ELF-1 (cell line): Measurements from ENCODE around the gene NDUFV3.
"Not testable (repeated sequence)": the region's sequence is repeated elsewhere in the genome, so short reads cannot be mapped to it uniquely, and the experiment has no call there.

Experiments used
- DNase-seq: peaks from one replicate; pipeline ENCODE4 v3.0.0-alpha.2; 2016; ENCODE audit warnings: low read depth, low spot score

Gene NDUFV3

GRCh38 chr21:42855937-42856335, 37.2 kb upstream of the NDUFV3 start:
- no peak for DNase-seq

- no peak for DNase-seq
Measured at GRCh38 chr21:42857216-42857615, 35.9 kb upstream of the NDUFV3 start.

DNA sequence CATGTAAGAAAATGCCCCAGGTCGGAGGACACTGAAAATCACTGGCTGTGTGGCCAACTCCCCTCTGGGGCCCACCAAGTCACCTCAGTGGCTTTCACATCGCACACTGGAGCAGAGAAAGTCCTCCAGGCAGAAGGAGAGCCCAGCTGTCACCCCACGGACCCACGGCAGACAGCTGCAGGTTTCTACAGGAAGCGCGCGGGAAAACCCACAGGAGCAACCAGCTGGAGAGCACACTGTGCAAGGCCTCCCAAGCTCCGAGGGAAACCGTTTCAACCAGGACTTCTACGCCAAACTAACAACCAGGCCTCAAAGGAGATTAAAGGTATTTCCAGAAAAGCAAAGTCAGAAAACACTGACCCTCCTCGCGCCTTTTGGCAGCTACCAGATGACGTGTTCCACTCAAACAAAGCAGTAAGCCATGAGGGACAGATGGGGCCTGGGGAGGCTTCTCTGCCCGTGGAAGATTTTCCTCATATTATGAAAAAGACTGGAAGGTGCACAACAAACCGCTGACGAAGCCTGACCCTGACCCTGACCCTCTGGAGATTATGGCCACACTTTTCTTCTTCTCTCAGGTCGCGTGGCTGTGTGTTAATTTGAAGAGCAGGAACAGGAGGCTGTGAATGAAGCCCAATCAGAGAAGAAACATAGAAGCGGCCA, 34.8 kb upstream of the NDUFV3 start:
- no peak for DNase-seq

DNA sequence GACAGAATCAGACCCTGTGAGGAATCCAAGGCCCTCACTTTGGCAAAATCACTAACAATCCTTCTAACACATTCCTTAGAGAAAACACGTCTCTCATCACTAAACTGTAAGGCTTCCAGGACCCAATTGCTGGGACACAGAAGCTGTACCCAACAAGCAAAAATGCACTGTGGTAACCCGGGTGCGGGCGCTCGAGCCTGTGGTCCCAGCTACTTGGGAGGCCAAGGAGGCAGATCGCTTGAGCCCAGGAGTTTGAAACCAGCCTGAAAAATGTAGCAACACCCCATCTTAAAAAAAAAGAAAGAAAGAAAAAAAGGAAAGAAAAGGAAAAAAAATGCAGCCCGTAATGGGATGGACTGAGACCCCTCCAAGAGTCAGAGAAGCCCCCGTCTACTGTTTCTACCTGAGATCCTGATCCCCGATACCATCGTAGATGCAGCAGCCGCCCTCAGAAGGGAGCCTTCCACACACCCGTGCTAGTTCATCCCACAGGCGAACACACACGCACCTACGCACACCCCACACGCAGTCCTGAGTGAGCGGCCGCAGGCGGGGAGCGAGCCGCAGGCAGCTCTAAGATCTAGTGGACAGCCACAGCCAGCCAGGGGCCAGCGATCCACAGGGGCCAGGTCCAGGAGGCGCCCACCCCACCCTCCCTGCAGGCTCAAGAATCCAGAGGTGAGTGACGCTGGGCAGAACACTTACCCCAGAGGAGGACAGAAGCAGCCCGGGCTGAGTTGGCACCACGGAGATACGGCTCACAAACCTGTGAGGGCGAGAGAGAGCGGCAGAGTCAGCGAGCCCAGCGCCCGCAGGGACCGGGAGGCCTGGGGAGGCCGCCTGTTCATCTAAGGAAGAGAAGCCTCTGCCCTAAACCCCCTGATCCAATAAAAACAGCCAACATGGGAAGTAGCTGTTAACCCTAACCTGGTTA, 33.9 kb upstream of the NDUFV3 start:
- no peak for DNase-seq

DNA sequence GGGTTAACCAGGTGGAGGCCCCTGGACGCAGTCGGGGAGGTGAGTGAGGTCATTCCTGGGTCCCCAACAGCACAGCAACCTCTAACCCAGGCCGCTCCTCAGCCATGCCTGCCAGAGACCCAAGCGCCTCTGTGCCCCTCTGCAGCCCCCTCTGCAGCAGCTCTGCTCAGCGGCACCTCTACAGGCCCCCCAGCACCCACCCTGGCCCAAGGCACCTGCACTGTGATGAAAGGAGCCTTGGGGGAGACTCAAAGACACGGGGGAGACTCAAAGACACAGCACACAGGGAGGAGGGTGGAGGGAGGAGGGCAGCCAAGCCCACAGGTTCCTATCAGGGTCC, 33.2 kb upstream of the NDUFV3 start:
- no peak for DNase-seq

DNA sequence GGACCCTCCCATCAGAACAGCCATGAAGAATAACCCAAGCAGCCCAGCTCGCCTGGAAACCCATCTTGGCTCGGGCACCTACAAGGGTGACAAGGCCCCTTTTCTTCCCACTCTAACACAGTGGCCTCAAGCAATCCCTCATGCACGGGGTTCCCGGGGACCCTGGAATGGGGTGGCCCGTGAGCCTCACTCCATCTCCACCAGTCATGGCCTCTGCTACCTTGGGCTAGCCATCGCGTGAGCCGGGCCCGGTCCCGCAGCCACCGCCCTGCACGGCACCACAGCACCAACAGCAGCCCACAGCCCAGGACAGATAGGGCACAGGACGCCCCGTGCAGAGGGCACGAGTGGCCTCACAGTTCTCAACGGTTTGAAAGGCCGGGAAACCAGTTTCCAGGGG, 32.8 kb upstream of the NDUFV3 start:
- no peak for DNase-seq

DNA sequence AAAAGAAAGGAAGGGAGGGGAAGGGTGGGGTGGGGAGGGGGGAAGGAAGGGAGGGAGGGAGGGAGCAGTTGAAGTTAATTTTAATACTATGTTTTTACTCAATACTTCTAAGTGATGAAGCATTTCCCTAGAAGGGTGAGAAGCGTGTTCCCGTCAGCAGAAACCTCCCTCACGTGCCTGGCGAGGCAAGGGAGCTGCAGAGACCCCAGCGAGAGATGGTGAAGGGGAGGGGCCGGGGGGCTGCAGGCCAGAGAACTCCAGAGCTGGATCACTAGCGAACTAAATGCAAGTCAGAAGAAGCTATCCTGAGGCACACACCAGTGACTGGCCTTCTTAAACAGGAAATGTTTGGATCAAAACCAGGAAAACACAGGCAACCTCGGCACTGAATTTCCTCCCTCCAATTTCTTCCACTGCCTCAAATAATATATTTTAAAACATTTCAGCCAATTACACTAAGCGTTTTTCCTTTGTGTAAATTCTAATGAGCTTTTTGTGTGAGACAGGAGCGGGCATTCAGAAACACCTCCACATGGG, 31.7 kb upstream of the NDUFV3 start:
- DNase-seq = no peak

- no peak for DNase-seq
Measured at GRCh38 chr21:42861848-42862400, 31.2 kb upstream of the NDUFV3 start.

- DNase-seq = peak; percentile 49
Measured at GRCh38 chr21:42862774-42863503, 30.2 kb upstream of the NDUFV3 start.

DNA sequence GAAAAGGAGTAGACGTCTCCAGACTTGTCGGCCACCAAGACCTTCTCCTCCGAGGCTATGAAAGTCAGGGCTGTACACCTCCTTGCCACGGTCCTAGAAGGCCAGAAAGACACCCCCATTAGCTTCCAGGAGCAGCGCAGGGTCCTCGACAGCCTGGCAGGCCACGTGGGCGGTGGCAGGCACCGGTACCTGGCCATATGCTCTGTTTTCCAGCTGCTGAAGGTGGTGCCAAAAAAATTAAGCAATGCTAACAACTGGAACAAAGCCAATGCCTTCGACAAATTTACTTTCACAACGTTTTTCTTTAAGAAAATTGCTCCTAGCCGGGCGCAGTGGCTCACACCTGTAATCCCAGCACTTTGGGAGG, 29.6 kb upstream of the NDUFV3 start:
- no peak for DNase-seq

- no peak for DNase-seq
Measured at GRCh38 chr21:42864286-42864685, 28.8 kb upstream of the NDUFV3 start.

- no peak for DNase-seq
Measured at GRCh38 chr21:42864815-42865775, 28.0 kb upstream of the NDUFV3 start.

DNA sequence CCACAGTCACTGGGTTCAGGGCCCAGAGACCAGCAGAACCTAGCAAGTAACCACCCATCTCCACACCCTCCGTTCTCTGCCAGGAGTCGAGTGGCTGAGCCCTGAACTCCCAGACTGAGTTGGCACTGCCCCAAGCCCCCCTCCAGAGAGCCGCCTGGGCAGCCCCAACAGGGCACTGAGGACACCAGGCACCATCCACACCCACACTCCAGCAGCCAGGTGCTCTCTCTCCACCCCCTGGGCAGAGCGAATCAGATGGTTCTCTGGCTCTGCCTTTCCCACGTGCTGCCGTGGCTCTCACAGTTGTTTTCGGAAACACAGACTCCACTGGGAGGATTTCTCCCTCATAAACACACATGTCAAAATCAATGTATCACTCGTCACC, 27.3 kb upstream of the NDUFV3 start:
- DNase-seq = no peak

- DNase-seq = no peak
Measured at GRCh38 chr21:42868196-42868595, 24.9 kb upstream of the NDUFV3 start.

- no peak for DNase-seq
Measured at GRCh38 chr21:42873096-42873495, 20.0 kb upstream of the NDUFV3 start.

- not testable (repeated sequence) for DNase-seq
Measured at GRCh38 chr21:42875811-42876210, 17.3 kb upstream of the NDUFV3 start.

DNA sequence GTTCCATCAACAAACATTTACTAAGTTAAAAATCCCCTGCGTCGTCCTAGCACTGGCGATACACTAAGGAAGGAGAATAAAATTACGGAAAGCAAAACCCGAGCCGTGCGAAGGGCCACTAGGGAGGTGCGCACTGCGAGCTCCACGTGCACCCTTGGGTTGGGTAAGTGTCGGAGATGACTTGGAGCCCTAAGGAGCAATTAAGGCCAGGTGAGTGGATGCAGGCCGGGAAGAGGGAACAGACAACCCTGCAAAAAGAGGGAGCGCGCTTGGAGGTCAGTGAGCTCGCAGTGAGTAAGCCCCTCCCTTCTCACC, 14.5 kb upstream of the NDUFV3 start:
- DNase-seq = no peak

DNA sequence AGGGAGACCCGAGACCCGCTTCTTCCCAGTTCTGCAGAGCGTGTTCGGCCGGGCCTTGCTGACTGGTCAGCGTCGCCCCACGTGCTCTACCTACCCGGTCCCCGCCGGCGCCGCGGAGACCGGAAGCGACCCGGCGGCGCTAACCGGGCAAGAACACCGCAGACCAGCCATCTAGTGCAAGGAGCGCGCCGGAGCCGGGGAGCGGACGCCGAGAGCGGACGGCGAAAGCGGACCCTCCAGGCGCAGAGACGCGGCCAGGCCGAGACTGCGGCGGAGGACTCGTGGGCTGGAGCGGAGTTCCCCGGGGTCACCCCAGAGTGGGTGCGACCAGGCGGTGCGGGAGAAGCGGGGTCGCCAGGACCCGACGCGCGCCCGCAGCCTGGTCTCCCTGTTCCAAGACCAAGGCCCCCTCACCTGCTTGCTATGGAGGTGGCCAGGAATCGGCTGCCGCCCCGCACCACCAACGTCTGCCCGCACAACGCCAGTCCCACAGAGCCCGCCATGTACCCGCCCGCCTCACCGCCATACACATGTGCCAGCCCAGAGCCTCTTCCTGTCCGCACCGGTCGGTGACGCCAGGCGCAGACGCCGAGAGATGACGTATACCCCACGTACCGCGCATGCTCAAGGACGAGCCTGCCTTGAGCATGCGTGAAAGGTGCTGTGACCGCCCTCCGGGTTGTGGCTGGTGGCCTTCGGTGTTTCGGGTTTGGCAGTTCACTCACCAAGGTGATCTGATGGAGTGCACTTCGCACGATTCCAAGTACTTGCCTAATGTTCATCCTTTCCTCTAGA, 13.9 kb upstream of the NDUFV3 start, which contains the start of gene WDR4:
TSS of gene WDR4 (minus strand) at position 547 of the 795 bp plus-strand sequence. CDS start at position 503, 44 bp downstream.
- peak; percentile 99 for DNase-seq

DNA sequence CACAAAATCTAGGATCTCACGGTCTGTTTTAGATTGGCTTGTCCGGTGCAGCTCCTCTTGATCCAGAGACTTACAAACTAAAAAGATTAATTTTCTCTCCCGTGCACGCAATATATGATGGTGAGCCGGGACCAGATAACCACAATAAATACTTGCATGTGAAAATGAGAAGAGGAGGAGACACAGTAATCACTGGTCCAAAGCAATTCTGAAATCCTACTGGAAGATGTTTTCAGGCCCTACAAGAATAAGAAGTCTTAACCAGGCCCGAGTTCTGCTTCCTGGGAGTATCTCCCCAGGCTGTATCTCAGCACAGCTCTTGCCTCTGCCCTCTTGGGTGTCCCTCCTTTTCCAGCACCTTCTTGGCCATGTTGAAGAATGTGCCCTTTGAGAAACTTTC, 12.8 kb upstream of the NDUFV3 start:
- DNase-seq = no peak

DNA sequence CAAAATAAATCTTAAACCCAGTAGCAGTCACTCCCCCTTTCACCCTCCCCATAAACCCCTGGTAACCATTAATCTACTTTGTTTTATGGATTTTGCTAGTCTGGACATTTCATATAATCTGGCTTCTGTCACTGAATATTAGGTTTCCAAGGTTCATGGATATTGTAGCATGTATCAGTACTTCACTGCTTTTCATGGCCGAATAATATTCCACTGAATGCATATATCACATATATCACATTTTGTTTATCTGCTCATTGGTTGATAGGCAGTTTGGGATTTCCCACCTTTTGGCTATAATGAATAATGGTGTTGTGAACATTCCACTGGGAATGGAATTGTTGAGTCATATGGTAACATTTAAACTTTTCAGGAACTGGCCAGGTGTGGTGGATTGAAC, 9.2 kb upstream of the NDUFV3 start:
- no peak for DNase-seq
